ENCODE results near the gene DNLZ. TPM values are rescaled to one million over a fixed set of nuclear protein-coding genes. Genes with fewer than 3 reads are reported as not detected.
A peak's percentile ranks its signal among the peaks of the same experiment; 100 is the strongest.

Gene DNLZ
- total and polyA plus RNA-seq, 4 donors = 12.4 to 18.1 (median 14.9) TPM

GRCh38 chr9:136346927-136347465 lies 16.5 kb downstream of the DNLZ start:
- H3K27ac ChIP-seq (ENCODE audit: low read depth in 1 of 2, low read length in 2 of 2) = no peak overlapping the region
- 72 to 80% methylated on average over 19 to 20 of the region's 20 CpGs for WGBS, 2 donors
- H3K9me3 ChIP-seq (ENCODE audit: control insufficient read depth, low read length) = no peaks in the 10 kb centered on the region
- ATAC-seq (ENCODE audit: low FRiP score) = no peak
- DNase-seq = no peak
- intact Hi-C loops (cut with DNase I) = loop anchor here in 1 of 2 donors (1.0 kb wide), 1 partner anchor 16 kb away; the partner anchor contains the start of gene DNLZ
- no peaks in the 10 kb centered on the region for H3K27me3 ChIP-seq (ENCODE audit: control insufficient read depth in 1 of 2, insufficient read depth in 2 of 2, low read length in 1 of 2)
- H3K36me3 ChIP-seq (ENCODE audit: control insufficient read depth in 1 of 2, insufficient read depth in 2 of 2, low read length in 1 of 2) = no peaks in the 10 kb centered on the region
- no peaks in the 10 kb centered on the region for H3K4me1 ChIP-seq (ENCODE audit: control insufficient read depth in 1 of 2, insufficient read depth in 2 of 2, low read length in 2 of 2)
- H3K4me3 ChIP-seq (ENCODE audit: low read length in 2 of 2) = no peak overlapping the region

GRCh38 chr9:136346157-136346481 lies 17.4 kb downstream of the DNLZ start:
- WGBS, 2 donors = 24 to 28% methylated on average over 8 to 10 of the region's 10 CpGs
- no peak overlapping the region for H3K4me3 ChIP-seq (ENCODE audit: low read length in 2 of 2)
- intact Hi-C loops (cut with DNase I) = loop anchor here in 1 of 2 donors (1.0 kb wide), 1 partner anchor 17 kb away; the partner anchor contains the start of gene DNLZ

GRCh38 chr9:136345281-136346156 lies 18.0 kb downstream of the DNLZ start:
- ATAC-seq (ENCODE audit: low FRiP score) = peak; percentile 81
- Histone ChIP-seq H3K4me3 (ENCODE audit: low read length in 2 of 2) (peak overlapping the region in 1 of 2 donors; percentile 1), H3K9me3 (ENCODE audit: control insufficient read depth, low read length) (no peaks in the 10 kb centered on the region), H3K36me3 (ENCODE audit: control insufficient read depth in 1 of 2, insufficient read depth in 2 of 2, low read length in 1 of 2) (no peaks in the 10 kb centered on the region), H3K4me1 (ENCODE audit: control insufficient read depth in 1 of 2, insufficient read depth in 2 of 2, low read length in 2 of 2) (no peaks in the 10 kb centered on the region), H3K27ac (ENCODE audit: low read depth in 1 of 2, low read length in 2 of 2) (peak overlapping the region in 1 of 2 donors; percentile 14), H3K27me3 (ENCODE audit: control insufficient read depth in 1 of 2, insufficient read depth in 2 of 2, low read length in 1 of 2) (no peaks in the 10 kb centered on the region)
- 7 to 14% methylated on average over 41 to 43 of the region's 43 CpGs for WGBS, 2 donors
- intact Hi-C loops (cut with DNase I) = loop anchor here in 1 of 2 donors (1.0 kb wide), 1 partner anchor 18 kb away; the partner anchor contains the start of gene DNLZ
- DNase-seq = peak; percentile 85 to 90

More at GRCh38 chr9:136346157-136346481, 17.4 kb downstream of the DNLZ start:
- H3K27ac ChIP-seq (ENCODE audit: low read depth in 1 of 2, low read length in 2 of 2) = no peak overlapping the region
- DNase-seq (no peak), ATAC-seq (ENCODE audit: low FRiP score) (no peak)
- no peaks in the 10 kb centered on the region for H3K27me3 ChIP-seq (ENCODE audit: control insufficient read depth in 1 of 2, insufficient read depth in 2 of 2, low read length in 1 of 2)
- H3K9me3 ChIP-seq (ENCODE audit: control insufficient read depth, low read length) = no peaks in the 10 kb centered on the region
- H3K4me1 ChIP-seq (ENCODE audit: control insufficient read depth in 1 of 2, insufficient read depth in 2 of 2, low read length in 2 of 2) = no peaks in the 10 kb centered on the region
- no peaks in the 10 kb centered on the region for H3K36me3 ChIP-seq (ENCODE audit: control insufficient read depth in 1 of 2, insufficient read depth in 2 of 2, low read length in 1 of 2)

- Histone ChIP-seq H3K27ac (ENCODE audit: low read depth in 1 of 2, low read length in 2 of 2) (peak overlapping the region in 1 of 2 donors; percentile 68), H3K36me3 (ENCODE audit: control insufficient read depth in 1 of 2, insufficient read depth in 2 of 2, low read length in 1 of 2) (no peaks in the 10 kb centered on the region), H3K9me3 (ENCODE audit: control insufficient read depth, low read length) (no peaks in the 10 kb centered on the region), H3K4me1 (ENCODE audit: control insufficient read depth in 1 of 2, insufficient read depth in 2 of 2, low read length in 2 of 2) (no peaks in the 10 kb centered on the region), H3K27me3 (ENCODE audit: control insufficient read depth in 1 of 2, insufficient read depth in 2 of 2, low read length in 1 of 2) (no peaks in the 10 kb centered on the region), H3K4me3 (ENCODE audit: low read length in 2 of 2) (no peak overlapping the region)
- ATAC-seq (ENCODE audit: low FRiP score) = no peak
- DNase-seq = no peak
- intact Hi-C loops (cut with DNase I) = no loop called here
- WGBS, 2 donors = 38 to 49% methylated on average over 19 to 21 of the region's 21 CpGs
Observed at GRCh38 chr9:136344544-136345280, 18.8 kb downstream of the DNLZ start.

GRCh38 chr9:136343884-136344269 lies 19.7 kb downstream of the DNLZ start:
- Histone ChIP-seq H3K4me1 (ENCODE audit: control insufficient read depth in 1 of 2, insufficient read depth in 2 of 2, low read length in 2 of 2) (no peaks in the 10 kb centered on the region), H3K27me3 (ENCODE audit: control insufficient read depth in 1 of 2, insufficient read depth in 2 of 2, low read length in 1 of 2) (no peaks in the 10 kb centered on the region), H3K36me3 (ENCODE audit: control insufficient read depth in 1 of 2, insufficient read depth in 2 of 2, low read length in 1 of 2) (no peaks in the 10 kb centered on the region), H3K4me3 (ENCODE audit: low read length in 2 of 2) (no peak overlapping the region), H3K9me3 (ENCODE audit: control insufficient read depth, low read length) (no peaks in the 10 kb centered on the region), H3K27ac (ENCODE audit: low read depth in 1 of 2, low read length in 2 of 2) (no peak overlapping the region)
- ATAC-seq (ENCODE audit: low FRiP score) (no peak), DNase-seq (no peak)
- intact Hi-C loops (cut with DNase I) = no loop called here
- 95 to 96% methylated on average over 20 to 24 of the region's 24 CpGs for WGBS, 2 donors

- 77 to 81% methylated on average over 23 of the region's 23 CpGs for WGBS, 2 donors
- intact Hi-C loops (cut with DNase I) = no loop called here
- DNase-seq (no peak), ATAC-seq (ENCODE audit: low FRiP score) (no peak)
- Histone ChIP-seq H3K27me3 (ENCODE audit: control insufficient read depth in 1 of 2, insufficient read depth in 2 of 2, low read length in 1 of 2) (no peaks in the 10 kb centered on the region), H3K27ac (ENCODE audit: low read depth in 1 of 2, low read length in 2 of 2) (no peak overlapping the region), H3K4me1 (ENCODE audit: control insufficient read depth in 1 of 2, insufficient read depth in 2 of 2, low read length in 2 of 2) (no peaks in the 10 kb centered on the region), H3K36me3 (ENCODE audit: control insufficient read depth in 1 of 2, insufficient read depth in 2 of 2, low read length in 1 of 2) (no peaks in the 10 kb centered on the region), H3K4me3 (ENCODE audit: low read length in 2 of 2) (no peak overlapping the region), H3K9me3 (ENCODE audit: control insufficient read depth, low read length) (no peaks in the 10 kb centered on the region)
Observed at GRCh38 chr9:136343121-136343883, 20.2 kb downstream of the DNLZ start.

- no peaks in the 10 kb centered on the region for H3K27me3 ChIP-seq (ENCODE audit: control insufficient read depth in 1 of 2, insufficient read depth in 2 of 2, low read length in 1 of 2)
- H3K36me3 ChIP-seq (ENCODE audit: control insufficient read depth in 1 of 2, insufficient read depth in 2 of 2, low read length in 1 of 2) = no peaks in the 10 kb centered on the region
- peak; percentile 58 for ATAC-seq (ENCODE audit: low FRiP score)
- intact Hi-C loops (cut with DNase I) = no loop called here
- H3K4me1 ChIP-seq (ENCODE audit: control insufficient read depth in 1 of 2, insufficient read depth in 2 of 2, low read length in 2 of 2) = no peaks in the 10 kb centered on the region
- no peak overlapping the region for H3K4me3 ChIP-seq (ENCODE audit: low read length in 2 of 2)
- WGBS, 2 donors = 54 to 58% methylated on average over 52 to 60 of the region's 60 CpGs
- peak; percentile 83 to 93 for DNase-seq
- no peak overlapping the region for H3K27ac ChIP-seq (ENCODE audit: low read depth in 1 of 2, low read length in 2 of 2)
- H3K9me3 ChIP-seq (ENCODE audit: control insufficient read depth, low read length) = no peaks in the 10 kb centered on the region
Observed at GRCh38 chr9:136342181-136343120, 21.1 kb downstream of the DNLZ start.

Data from aorta (tissue), 5 donors.